HepG2 (cell line): ENCODE measurements around the gene SLC23A3. TPM values are rescaled to one million over a fixed set of nuclear protein-coding genes. Genes with fewer than 3 reads are reported as not detected.

Experiments
- ATAC-seq: fragments of 200-7000 bp; cut with Tn5 transposase; 3 replicates; pipeline ENCODE4 v1.9.1; 2020; ENCODE audit warnings: mild to moderate bottlenecking, moderate library complexity
- BruUV-seq: library from RNA; stranded (reverse); fragments of 400-500 nt; replicated peaks from 2 replicates; lab custom pipeline; 2021; lab: Mats Ljungman, UMichigan
- CTCF ChIA-PET: fragments of 300-600 bp; formaldehyde crosslinking; extraction: SDS; loops from one replicate; lab custom pipeline; 2021; ENCODE audit warnings: low total read pairs, inconsistent platforms, low intra/inter-chr PET ratio; lab: Yijun Ruan, JAX
- POLR2A ChIA-PET: fragments of 350-600 bp; sonication (Branson Sonifier 250); formaldehyde crosslinking; loops from one replicate; lab custom pipeline; 2020; ENCODE audit warnings: antibody characterized with exemption, inconsistent platforms; lab: Yijun Ruan, JAX
- DNase-seq: peaks from one replicate; pipeline ENCODE4 v3.0.0-alpha.2; 2015; ENCODE audit warnings: low spot score
- FAIRE-seq: peaks from 3 replicates; lab custom pipeline; 2011; peaks lifted over from hg19 to GRCh38; lab: Jason Lieb, UNC
- H2AFZ ChIP-seq: one replicate; pipeline ENCODE4 v1.6.1; 2011; ENCODE audit warnings: low read length, inconsistent platforms
- H3K27ac ChIP-seq: fragments of 300-600 bp; 3 replicates; pipeline ENCODE4 v1.8.0; 2011; ENCODE audit warnings: mixed run types, mild to moderate bottlenecking, mixed read lengths, low read length, inconsistent platforms; ENCODE audit not compliant: insufficient read depth; ENCODE audit errors: extremely low read length
- H3K27me3 ChIP-seq, 2 experiments: fragments of 200-600 bp in 1 of 2; 2 replicates in 1 of 2; 3 replicates in 1 of 2; pipeline versions ENCODE4 v1.6.0 to v1.8.0; 2011; ENCODE audit warnings: low read length in 2 of 2, mild to moderate bottlenecking in 2 of 2, moderate library complexity in 2 of 2, inconsistent platforms in 1 of 2; ENCODE audit not compliant: insufficient read depth in 2 of 2, control insufficient read depth in 1 of 2
- H3K36me3 ChIP-seq, 2 experiments: fragments of 200-600 bp in 1 of 2; replicated peaks in 1 of 2; 2 replicates in 1 of 2; 3 replicates in 1 of 2; pipeline versions ENCODE4 v1.5.1 to v1.8.0; 2011; ENCODE audit warnings: low read length in 2 of 2, inconsistent platforms in 1 of 2; ENCODE audit not compliant: insufficient read depth in 2 of 2, control insufficient read depth in 1 of 2
- H3K4me1 ChIP-seq: 2 replicates; pipeline ENCODE4 v1.5.1; 2012; ENCODE audit warnings: low read length, inconsistent platforms; ENCODE audit not compliant: insufficient read depth
- H3K4me2 ChIP-seq: 2 replicates; pipeline ENCODE4 v1.6.0; 2011; ENCODE audit warnings: low read depth, low read length, inconsistent platforms
- H3K4me3 ChIP-seq, 3 experiments: fragments of 200-600 bp in 1 of 3; sonication (generic), shearing (Covaris generic) in 1 of 3; replicated peaks in 1 of 3; 2 replicates each; pipeline ENCODE4 v1.5.1; 2011 to 2016; ENCODE audit warnings: low read length in 3 of 3, inconsistent platforms in 2 of 3, low read depth in 2 of 3, mild to moderate bottlenecking in 2 of 3, control low read depth in 1 of 3, mixed read lengths in 1 of 3; ENCODE audit not compliant: insufficient read depth in 1 of 3
- H3K79me2 ChIP-seq: one replicate; pipeline ENCODE4 v1.6.1; 2011; ENCODE audit warnings: low read length, inconsistent platforms; ENCODE audit not compliant: insufficient read depth
- H3K9ac ChIP-seq: 2 replicates; pipeline ENCODE4 v1.6.0; 2011; ENCODE audit warnings: mild to moderate bottlenecking, low read depth, low read length, inconsistent platforms; ENCODE audit not compliant: insufficient read depth
- H3K9me3 ChIP-seq: 2 replicates; pipeline ENCODE4 v1.5.1; 2012; ENCODE audit warnings: mild to moderate bottlenecking, low read length
- H4K20me1 ChIP-seq: 2 replicates; pipeline ENCODE4 v1.6.0; 2011; ENCODE audit warnings: inconsistent platforms, mild to moderate bottlenecking, low read length, moderate library complexity; ENCODE audit not compliant: insufficient read depth
- CHCHD3 ChIP-seq: sonication (generic); formaldehyde crosslinking; IDR thresholded peaks from 2 replicates; pipeline ENCODE4 v1.8.0; 2022; ENCODE audit warnings: mild to moderate bottlenecking, missing genetic modification reagents, moderate library complexity
- EZH2 ChIP-seq: conservative IDR thresholded peaks from 2 replicates; pipeline ENCODE4 v1.6.1; 2012; ENCODE audit warnings: mild to moderate bottlenecking, low read depth, low read length, moderate library complexity
- KDM1A ChIP-seq: IDR thresholded peaks from 2 replicates; pipeline ENCODE4 v1.6.1; 2016; ENCODE audit warnings: missing compliant biosample characterization
- NCOA1 ChIP-seq: sonication (generic); formaldehyde crosslinking; IDR thresholded peaks from 2 replicates; pipeline ENCODE4 v1.9.0; 2021; ENCODE audit warnings: missing genetic modification reagents
- NCOA2 ChIP-seq: sonication (generic); formaldehyde crosslinking; IDR thresholded peaks from 2 replicates; pipeline ENCODE4 v1.8.0; 2022; ENCODE audit warnings: inconsistent platforms
- SOX5 ChIP-seq: IDR thresholded peaks from 2 replicates; pipeline ENCODE4 v1.6.1; 2016; ENCODE audit warnings: borderline replicate concordance
- ZFAT ChIP-seq: sonication (generic); formaldehyde crosslinking; conservative IDR thresholded peaks from 2 replicates; pipeline ENCODE4 v1.8.1; 2023; ENCODE audit warnings: missing genetic modification reagents, inconsistent platforms
- ZFP1 ChIP-seq: IDR thresholded peaks from 2 replicates; pipeline ENCODE4 v1.6.1; 2016
- ZFP90 ChIP-seq: sonication (generic); formaldehyde crosslinking; IDR thresholded peaks from 2 replicates; pipeline ENCODE4 v1.8.0; 2022; ENCODE audit warnings: missing genetic modification reagents, mild to moderate bottlenecking, inconsistent platforms, borderline replicate concordance
- ZNF136 ChIP-seq: sonication (generic); formaldehyde crosslinking; IDR thresholded peaks from 2 replicates; pipeline ENCODE4 v1.8.1; 2022; ENCODE audit warnings: low read depth, mild to moderate bottlenecking, moderate library complexity, missing genetic modification reagents
- ZNF484 ChIP-seq: sonication (generic); formaldehyde crosslinking; IDR thresholded peaks from 2 replicates; pipeline ENCODE4 v1.5.1; 2020; ENCODE audit warnings: mild to moderate bottlenecking, low read depth, missing genetic modification reagents, borderline replicate concordance
- ZNF552 ChIP-seq: sonication (generic); formaldehyde crosslinking; IDR thresholded peaks from 2 replicates; pipeline ENCODE4 v1.9.0; 2022; ENCODE audit warnings: missing genetic modification reagents, mild to moderate bottlenecking, borderline replicate concordance
- WGBS: methylation state at CpG from one replicate; pipeline ENCODE4 v1.1.6; 2017; ENCODE audit warnings: low lambda C conversion rate; 5-methylcytosine and 5-hydroxymethylcytosine counted together
- in situ Hi-C: cut with HindIII; loops from 2 replicates; pipeline ENCODE4 v1.10.0; 2017; ENCODE audit warnings: low pct_unique_long_range_greater_than_20kb; ENCODE audit not compliant: extremely low pct_ligation_motif_present
- intact Hi-C: fragments of 100-400 bp; cut with micrococcal nuclease; formaldehyde crosslinking; loops from one replicate; pipeline ENCODE4 v1.10.0; 2022; ENCODE audit not compliant: unreplicated experiment
- polyA plus RNA-seq, 8 experiments: library from polyadenylated mRNA; depleted of rRNA in 3 of 8; stranded (reverse) in 7 of 8; unstranded in 1 of 8; fragments of >200 nt; fragmentation: Illumina TruSeq in 4 of 8; extraction: Trizol in 4 of 8; gene quantifications; 2 replicates each; pipeline versions ENCODE4 v1.2.1 to v1.2.3, GENCODE V29; 2011 to 2016; ENCODE audit warnings: low read depth in 4 of 8, missing spikeins in 1 of 8, mixed read lengths in 1 of 8; ENCODE audit not compliant: insufficient read depth in 1 of 8
- total RNA-seq, 5 experiments: library from RNA; depleted of rRNA; stranded (reverse); fragments of >200 nt; fragmentation: Illumina TruSeq; extraction: Trizol; gene quantifications; 2 replicates each; pipeline ENCODE4 v1.2.3, GENCODE V29; 2016; ENCODE audit warnings: low read depth in 1 of 5
- TF ChIP-seq, protein P1 (sequence below): sonication (generic); formaldehyde crosslinking; IDR thresholded peaks from 2 replicates; pipeline ENCODE4 v1.4.0; 2020; ENCODE audit warnings: missing genetic modification reagents
- TF ChIP-seq, protein P2 (sequence below): sonication (generic); formaldehyde crosslinking; IDR thresholded peaks from 2 replicates; pipeline ENCODE4 v1.5.0; 2020; ENCODE audit warnings: mild to moderate bottlenecking, missing genetic modification reagents, borderline replicate concordance

Gene SLC23A3
- total and polyA plus RNA-seq, 2 of the 13 experiments (the other 11 are each of a cell fraction or from before 2014, with no cell fraction given): 0.38 to 0.78 TPM

DNA sequence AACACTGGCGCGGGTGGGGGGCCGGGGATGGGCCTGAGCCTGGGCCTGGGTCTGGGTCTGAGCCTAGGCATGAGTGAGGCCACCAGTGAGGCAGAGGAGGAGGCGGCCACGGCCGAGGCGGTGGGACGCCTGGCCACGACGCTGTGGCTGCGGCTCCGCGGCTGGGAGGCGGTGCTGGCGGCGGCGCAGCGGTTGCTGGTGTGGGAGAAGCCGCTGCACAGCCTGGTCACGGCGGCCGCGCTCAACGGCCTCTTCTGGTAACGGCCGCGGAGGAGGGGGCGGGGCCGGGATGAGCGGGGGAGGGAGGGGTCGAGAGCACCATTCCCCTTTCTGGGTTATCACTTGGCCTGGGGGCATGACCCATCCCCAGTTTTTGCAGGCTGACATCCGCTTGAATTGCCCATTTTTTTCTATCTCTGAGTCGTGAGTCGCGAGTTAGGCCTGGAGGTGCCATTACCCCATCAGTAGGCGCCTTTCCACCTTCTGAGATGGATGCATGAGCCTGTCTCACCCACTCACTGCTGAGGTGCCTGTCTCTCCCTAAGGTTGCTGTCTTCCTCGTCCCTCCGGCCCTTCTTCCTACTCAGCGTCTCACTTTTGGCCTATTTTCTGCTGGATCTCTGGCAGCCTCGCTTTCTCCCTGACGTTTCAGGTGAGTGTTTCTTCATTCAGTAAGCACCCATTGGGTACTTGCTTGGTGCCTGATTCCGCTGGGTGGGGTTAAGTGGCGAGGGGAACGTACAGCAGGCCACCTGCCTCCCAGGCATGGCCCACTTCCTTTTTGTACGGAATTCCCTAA lies 8.7 kb upstream of the SLC23A3 start (continued):
- TF ChIP-seq NCOA2 (CRISPR knock-in tag) (no peak), EZH2 (no peak), ZFP90 (CRISPR knock-in tag) (no peak), ZNF136 (CRISPR knock-in tag) (no peak), ZFAT (CRISPR knock-in tag) (no peak)
- TF ChIP-seq, protein P1, sequence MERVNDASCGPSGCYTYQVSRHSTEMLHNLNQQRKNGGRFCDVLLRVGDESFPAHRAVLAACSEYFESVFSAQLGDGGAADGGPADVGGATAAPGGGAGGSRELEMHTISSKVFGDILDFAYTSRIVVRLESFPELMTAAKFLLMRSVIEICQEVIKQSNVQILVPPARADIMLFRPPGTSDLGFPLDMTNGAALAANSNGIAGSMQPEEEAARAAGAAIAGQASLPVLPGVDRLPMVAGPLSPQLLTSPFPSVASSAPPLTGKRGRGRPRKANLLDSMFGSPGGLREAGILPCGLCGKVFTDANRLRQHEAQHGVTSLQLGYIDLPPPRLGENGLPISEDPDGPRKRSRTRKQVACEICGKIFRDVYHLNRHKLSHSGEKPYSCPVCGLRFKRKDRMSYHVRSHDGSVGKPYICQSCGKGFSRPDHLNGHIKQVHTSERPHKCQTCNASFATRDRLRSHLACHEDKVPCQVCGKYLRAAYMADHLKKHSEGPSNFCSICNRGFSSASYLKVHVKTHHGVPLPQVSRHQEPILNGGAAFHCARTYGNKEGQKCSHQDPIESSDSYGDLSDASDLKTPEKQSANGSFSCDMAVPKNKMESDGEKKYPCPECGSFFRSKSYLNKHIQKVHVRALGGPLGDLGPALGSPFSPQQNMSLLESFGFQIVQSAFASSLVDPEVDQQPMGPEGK (CRISPR knock-in tag): peak; percentile 2; the same call in 1 of the 2 replicates
- TF ChIP-seq, all 625 proteins: peak for 45

DNA sequence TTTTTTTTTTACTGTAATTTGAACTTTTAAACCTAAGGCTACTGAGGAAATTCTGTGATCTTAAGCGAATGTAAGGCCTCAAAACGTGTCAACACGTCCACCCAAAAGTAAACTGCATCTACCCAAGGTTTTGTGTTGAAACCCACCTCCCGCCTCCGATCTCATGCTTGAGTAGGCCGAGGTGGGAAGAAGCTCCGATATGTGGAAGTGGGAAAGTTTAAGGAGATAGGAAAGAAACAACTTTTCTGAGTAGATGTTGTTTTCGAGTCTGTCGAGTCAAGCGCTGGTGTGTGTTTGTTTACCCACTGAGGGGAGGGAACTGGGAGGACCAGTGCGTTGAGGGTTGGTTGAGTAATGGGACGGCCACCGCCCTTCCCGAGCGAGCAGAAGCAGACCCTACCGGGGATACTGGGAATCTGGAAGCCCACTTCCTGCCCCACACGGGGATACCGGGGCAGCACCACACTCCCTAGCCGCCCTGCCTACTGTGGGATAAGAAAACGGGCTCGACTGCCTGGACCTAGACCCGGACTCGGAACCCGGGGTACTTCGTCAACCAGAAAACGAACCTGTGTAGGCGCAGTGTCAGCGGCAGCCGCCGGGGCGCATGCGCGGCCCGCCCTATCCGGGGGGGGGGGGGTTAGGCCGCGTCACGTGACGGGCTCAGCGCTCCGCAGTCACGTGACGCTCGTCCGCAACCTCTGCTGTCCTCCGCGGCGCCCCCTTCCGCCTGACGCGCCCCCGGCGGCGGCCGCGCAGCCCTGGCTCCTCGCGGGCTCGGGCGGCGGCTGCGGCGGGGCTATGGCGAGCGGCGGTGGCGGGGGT lies 7.9 kb upstream of the SLC23A3 start, which contains the start of gene RETREG2:
Gene RETREG2, plus strand, starts transcription at position 724 of the 825 bp plus-strand sequence. Its CDS starts 78 bp downstream, at position 802.
- WGBS: under 1% methylated on average over 42 of the region's 67 CpGs
- H4K20me1 ChIP-seq: no peaks in the 10 kb centered on the region
- CTCF ChIA-PET: interaction anchor here (1.7 kb wide), 1 partner anchor 17 kb away, joined by 4 read pairs; the partner anchor contains the start of gene NHEJ1
- TSS peak; percentile 61 for BruUV-seq
- POLR2A ChIA-PET: interaction anchor here (1.4 to 10.4 kb wide), 9 partner anchors 9 to 176 kb away, joined by 3 to 227 read pairs (median 20); partner anchors contain the start of genes ABCB6, DNAJB2, GLB1L and STK16
- in situ Hi-C loops (no loop called here), intact Hi-C loops (loop anchor here (1.0 to 2.0 kb wide), 3 partner anchors 31 to 121 kb away; partner anchors contain the start of gene ABCB6)
- peaks cover 37% of the 10 kb centered on the region for H3K4me1 ChIP-seq
- H3K79me2 ChIP-seq: peaks cover 26% of the 10 kb centered on the region
- H3K9me3 ChIP-seq: no peaks in the 10 kb centered on the region
- peak within 1 kb of the TSS; percentile 72 to 87 (median 79) for H3K4me3 ChIP-seq
- peak within 1 kb of the TSS; percentile 90 for H3K27ac ChIP-seq
- no peak within 1 kb of the TSS for H2AFZ ChIP-seq
- peak within 1 kb of the TSS; percentile 82 for H3K9ac ChIP-seq
- peaks cover 34 to 56% of the 10 kb centered on the region in 2 experiments for H3K36me3 ChIP-seq
- no peaks in the 10 kb centered on the region; a peak in 1 of 5 replicates for H3K27me3 ChIP-seq
- ATAC-seq: peak; percentile 83
- DNase-seq: peak; percentile 93
- H3K4me2 ChIP-seq: peak within 1 kb of the TSS; percentile 100
- FAIRE-seq: peak; percentile 93
- TF ChIP-seq ZNF484 (CRISPR knock-in tag) (no peak; the same call in 1 of the 2 replicates), KDM1A (CRISPR knock-in tag) (no peak), NCOA1 (CRISPR knock-in tag) (no peak), ZNF552 (CRISPR knock-in tag) (peak; percentile 89; the same call in 1 of the 2 replicates), ZFP1 (0 out of 2 replicates have a peak, but pooled peaks have one; percentile 1), SOX5 (peak; percentile 46; the same call in 1 of the 2 replicates), CHCHD3 (CRISPR knock-in tag) (0 out of 2 replicates have a peak, but pooled peaks have one; percentile 24)
- TF ChIP-seq, protein P2, sequence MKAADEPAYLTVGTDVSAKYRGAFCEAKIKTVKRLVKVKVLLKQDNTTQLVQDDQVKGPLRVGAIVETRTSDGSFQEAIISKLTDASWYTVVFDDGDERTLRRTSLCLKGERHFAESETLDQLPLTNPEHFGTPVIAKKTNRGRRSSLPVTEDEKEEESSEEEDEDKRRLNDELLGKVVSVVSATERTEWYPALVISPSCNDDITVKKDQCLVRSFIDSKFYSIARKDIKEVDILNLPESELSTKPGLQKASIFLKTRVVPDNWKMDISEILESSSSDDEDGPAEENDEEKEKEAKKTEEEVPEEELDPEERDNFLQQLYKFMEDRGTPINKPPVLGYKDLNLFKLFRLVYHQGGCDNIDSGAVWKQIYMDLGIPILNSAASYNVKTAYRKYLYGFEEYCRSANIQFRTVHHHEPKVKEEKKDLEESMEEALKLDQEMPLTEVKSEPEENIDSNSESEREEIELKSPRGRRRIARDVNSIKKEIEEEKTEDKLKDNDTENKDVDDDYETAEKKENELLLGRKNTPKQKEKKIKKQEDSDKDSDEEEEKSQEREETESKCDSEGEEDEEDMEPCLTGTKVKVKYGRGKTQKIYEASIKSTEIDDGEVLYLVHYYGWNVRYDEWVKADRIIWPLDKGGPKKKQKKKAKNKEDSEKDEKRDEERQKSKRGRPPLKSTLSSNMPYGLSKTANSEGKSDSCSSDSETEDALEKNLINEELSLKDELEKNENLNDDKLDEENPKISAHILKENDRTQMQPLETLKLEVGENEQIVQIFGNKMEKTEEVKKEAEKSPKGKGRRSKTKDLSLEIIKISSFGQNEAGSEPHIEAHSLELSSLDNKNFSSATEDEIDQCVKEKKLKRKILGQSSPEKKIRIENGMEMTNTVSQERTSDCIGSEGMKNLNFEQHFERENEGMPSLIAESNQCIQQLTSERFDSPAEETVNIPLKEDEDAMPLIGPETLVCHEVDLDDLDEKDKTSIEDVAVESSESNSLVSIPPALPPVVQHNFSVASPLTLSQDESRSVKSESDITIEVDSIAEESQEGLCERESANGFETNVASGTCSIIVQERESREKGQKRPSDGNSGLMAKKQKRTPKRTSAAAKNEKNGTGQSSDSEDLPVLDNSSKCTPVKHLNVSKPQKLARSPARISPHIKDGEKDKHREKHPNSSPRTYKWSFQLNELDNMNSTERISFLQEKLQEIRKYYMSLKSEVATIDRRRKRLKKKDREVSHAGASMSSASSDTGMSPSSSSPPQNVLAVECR (CRISPR knock-in tag): peak; percentile 88; the same call in 1 of the 2 replicates
